ENCODE results near the gene APBB2. TPM values are rescaled to one million over a fixed set of nuclear protein-coding genes. Genes with fewer than 3 reads are reported as not detected.

The APBB2 gene
- polyA plus RNA-seq, 3 donors: 0.15 to 0.33 TPM; not detected in 1

DNA sequence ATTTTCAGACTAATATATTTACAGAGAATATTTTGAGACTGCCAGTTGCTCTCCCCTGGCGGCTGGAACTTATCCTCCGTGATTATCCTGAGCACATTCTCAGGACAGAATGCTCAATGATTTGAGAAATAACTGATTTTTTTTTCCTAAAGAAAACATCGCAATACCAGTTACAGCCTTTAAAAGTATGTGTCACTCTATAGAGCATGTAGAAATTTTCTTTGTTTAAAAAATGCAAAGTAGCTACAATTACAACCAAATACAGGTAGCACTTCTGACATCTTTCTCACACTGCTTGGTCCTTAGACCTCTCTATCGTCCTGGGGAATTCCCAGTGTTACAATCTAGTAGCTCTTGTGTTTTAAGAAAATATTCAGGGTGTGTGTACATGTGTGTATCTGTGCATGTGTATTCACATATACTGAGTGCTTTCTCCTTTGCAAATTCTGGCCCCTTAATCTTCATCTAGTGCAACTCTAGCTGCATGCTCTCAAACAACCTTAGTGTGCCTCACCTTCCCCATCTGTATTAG lies 13.8 kb downstream of the APBB2 start:
- Mint-ChIP-seq H3K27ac (no peak overlapping the region), H3K4me3 (no peak overlapping the region), H3K4me1 (peaks cover 5% of the 10 kb centered on the region), H3K9me3 (peaks cover 0 to 2% (median 0%) of the 10 kb centered on the region in 7 donors), H3K36me3 (no peaks in the 10 kb centered on the region), H3K27me3 (ENCODE audit: low read depth in 3 of 3) (peaks cover 0 to 17% (median 0%) of the 10 kb centered on the region in 3 donors)
- H3K79me2 ChIP-seq (ENCODE audit: insufficient read depth, low read length): no peaks in the 10 kb centered on the region
- H3K36me3 ChIP-seq (replicated peaks in 1 of 2; ENCODE audit: control insufficient read depth in 1 of 2, insufficient read depth in 2 of 2, low read length in 2 of 2): no peaks in the 10 kb centered on the region
- no peaks in the 10 kb centered on the region for H3K27me3 ChIP-seq (ENCODE audit: control insufficient read depth in 2 of 2, insufficient read depth in 2 of 2, low read length in 2 of 2)
- intact Hi-C loops (cut with micrococcal nuclease): no loop called here
- no peak overlapping the region for H3K4me2 ChIP-seq (replicated peaks; ENCODE audit: extremely low read depth, low read length, poor library complexity, severe bottlenecking)
- H3K9ac ChIP-seq (ENCODE audit: insufficient read depth, low read length, poor library complexity, severe bottlenecking): no peak overlapping the region
- H3K27ac ChIP-seq (ENCODE audit: low read depth in 1 of 2, low read length in 2 of 2): no peak overlapping the region
- peaks cover 0 to 4% of the 10 kb centered on the region in 2 donors for H3K4me1 ChIP-seq (ENCODE audit: control insufficient read depth in 1 of 2, insufficient read depth in 2 of 2, low read length in 2 of 2)
- H2AFZ ChIP-seq (ENCODE audit: insufficient read depth, low read depth, low read length, poor library complexity, severe bottlenecking): no peak overlapping the region
- WGBS (ENCODE audit: insufficient coverage): no CpG with 5 or more reads among the region's 4 CpGs
- no peaks in the 10 kb centered on the region for H4K20me1 ChIP-seq (ENCODE audit: insufficient read depth, low read length)
- no peak for DNase-seq
- no peak for TF ChIP-seq CTCF (IDR thresholded peaks at IDR 0.05)
- no peak overlapping the region for H3K4me3 ChIP-seq (replicated peaks in 1 of 3; ENCODE audit: low read depth in 2 of 3, low read length in 3 of 3)
- H3K9me3 ChIP-seq (replicated peaks in 1 of 2; ENCODE audit: control insufficient read depth in 1 of 2, insufficient read depth in 1 of 2, low read length in 2 of 2): no peaks in the 10 kb centered on the region

GRCh38 chr4:41199788-41200187 lies 14.6 kb downstream of the APBB2 start:
- Histone ChIP-seq H3K4me3 (replicated peaks in 1 of 3; ENCODE audit: low read depth in 2 of 3, low read length in 3 of 3) (no peak overlapping the region), H2AFZ (ENCODE audit: insufficient read depth, low read depth, low read length, poor library complexity, severe bottlenecking) (no peak overlapping the region), H3K9ac (ENCODE audit: insufficient read depth, low read length, poor library complexity, severe bottlenecking) (no peak overlapping the region), H3K27me3 (ENCODE audit: control insufficient read depth in 2 of 2, insufficient read depth in 2 of 2, low read length in 2 of 2) (no peaks in the 10 kb centered on the region), H3K9me3 (replicated peaks in 1 of 2; ENCODE audit: control insufficient read depth in 1 of 2, insufficient read depth in 1 of 2, low read length in 2 of 2) (no peaks in the 10 kb centered on the region), H3K36me3 (replicated peaks in 1 of 2; ENCODE audit: control insufficient read depth in 1 of 2, insufficient read depth in 2 of 2, low read length in 2 of 2) (no peaks in the 10 kb centered on the region), H3K4me2 (replicated peaks; ENCODE audit: extremely low read depth, low read length, poor library complexity, severe bottlenecking) (no peak overlapping the region), H4K20me1 (ENCODE audit: insufficient read depth, low read length) (no peaks in the 10 kb centered on the region), H3K4me1 (ENCODE audit: control insufficient read depth in 1 of 2, insufficient read depth in 2 of 2, low read length in 2 of 2) (no peaks in the 10 kb centered on the region), H3K27ac (ENCODE audit: low read depth in 1 of 2, low read length in 2 of 2) (no peak overlapping the region), H3K79me2 (ENCODE audit: insufficient read depth, low read length) (no peaks in the 10 kb centered on the region)
- TF ChIP-seq CTCF (IDR thresholded peaks at IDR 0.05): no peak
- no peak overlapping the region for H3K4me3 Mint-ChIP-seq
- DNase-seq: no peak
- H3K27me3 Mint-ChIP-seq (ENCODE audit: low read depth in 3 of 3): peaks cover 0 to 19% (median 0%) of the 10 kb centered on the region in 3 donors
- intact Hi-C loops (cut with micrococcal nuclease): no loop called here
- H3K27ac Mint-ChIP-seq: no peak overlapping the region
- H3K4me1 Mint-ChIP-seq: no peaks in the 10 kb centered on the region
- 100% methylated on average over 1 of the region's 3 CpGs for WGBS (ENCODE audit: insufficient coverage)
- H3K9me3 Mint-ChIP-seq: peaks cover 0 to 4% (median 2%) of the 10 kb centered on the region in 7 donors
- H3K36me3 Mint-ChIP-seq: no peaks in the 10 kb centered on the region
